C4-2B (cell line): ENCODE measurements around the gene SLC39A1.
"Not testable (repeated sequence)": the region's sequence is repeated elsewhere in the genome, so short reads cannot be mapped to it uniquely, and the experiment has no call there.

Experiments
- H3K27ac ChIP-seq: fragments of 450-650 bp; 2 replicates; pipeline ENCODE4 v1.5.1; 2017
- CTCF ChIP-seq: fragments of 450-650 bp; conservative IDR thresholded peaks from 2 replicates; pipeline ENCODE4 v1.5.1; 2017; ENCODE audit warnings: mild to moderate bottlenecking
- ZFX ChIP-seq: fragments of 450-650 bp; IDR thresholded peaks from 2 replicates; pipeline ENCODE4 v1.6.1; 2017

SLC39A1 gene

GRCh38 chr1:153922076-153922971 is 41.0 kb downstream of the SLC39A1 start:
- H3K27ac ChIP-seq: peak overlapping the region; percentile 84
- TF ChIP-seq CTCF: no peak; the same call in 1 of the 2 replicates
- peak; percentile 70 for TF ChIP-seq ZFX

- H3K27ac ChIP-seq: peak overlapping the region; percentile 84
- no peak for TF ChIP-seq ZFX
- TF ChIP-seq CTCF: no peak
Observed at GRCh38 chr1:153921803-153922075, 41.6 kb downstream of the SLC39A1 start.

- peak overlapping the region; percentile 84; the same call in 1 of the 2 replicates for H3K27ac ChIP-seq
Observed at GRCh38 chr1:153921080-153921802, 42.1 kb downstream of the SLC39A1 start.

GRCh38 chr1:153919876-153920852 is 43.2 kb downstream of the SLC39A1 start:
- H3K27ac ChIP-seq: no peak overlapping the region
- TF ChIP-seq ZFX: no peak
- TF ChIP-seq CTCF: no peak; the same call in 1 of the 2 replicates

More at GRCh38 chr1:153921080-153921802, 42.1 kb downstream of the SLC39A1 start:
- TF ChIP-seq CTCF: no peak
- no peak for TF ChIP-seq ZFX

- no peak overlapping the region for H3K27ac ChIP-seq
- no peak for TF ChIP-seq ZFX
- no peak for TF ChIP-seq CTCF
Observed at GRCh38 chr1:153916297-153916696, 47.0 kb downstream of the SLC39A1 start.

- no peak overlapping the region for H3K27ac ChIP-seq
- TF ChIP-seq CTCF (no peak), ZFX (no peak)
Observed at GRCh38 chr1:153912349-153912748, 51.0 kb downstream of the SLC39A1 start.

GRCh38 chr1:153910560-153910959 is 52.8 kb downstream of the SLC39A1 start:
- H3K27ac ChIP-seq: not testable (repeated sequence)
